NCI-H2196 treated with DMSO at 0.1 percent for 48 hours (cell line): Measurements from ENCODE around the gene RGL1.
"Not testable (repeated sequence)": the region's sequence is repeated elsewhere in the genome, so short reads cannot be mapped to it uniquely, and the experiment has no call there.

Experiments
- DNase-seq: peaks from one replicate; lab custom pipeline; 2025; ENCODE audit not compliant: unreplicated experiment; lab: John Stamatoyannopoulos, UW

RGL1 gene

DNA sequence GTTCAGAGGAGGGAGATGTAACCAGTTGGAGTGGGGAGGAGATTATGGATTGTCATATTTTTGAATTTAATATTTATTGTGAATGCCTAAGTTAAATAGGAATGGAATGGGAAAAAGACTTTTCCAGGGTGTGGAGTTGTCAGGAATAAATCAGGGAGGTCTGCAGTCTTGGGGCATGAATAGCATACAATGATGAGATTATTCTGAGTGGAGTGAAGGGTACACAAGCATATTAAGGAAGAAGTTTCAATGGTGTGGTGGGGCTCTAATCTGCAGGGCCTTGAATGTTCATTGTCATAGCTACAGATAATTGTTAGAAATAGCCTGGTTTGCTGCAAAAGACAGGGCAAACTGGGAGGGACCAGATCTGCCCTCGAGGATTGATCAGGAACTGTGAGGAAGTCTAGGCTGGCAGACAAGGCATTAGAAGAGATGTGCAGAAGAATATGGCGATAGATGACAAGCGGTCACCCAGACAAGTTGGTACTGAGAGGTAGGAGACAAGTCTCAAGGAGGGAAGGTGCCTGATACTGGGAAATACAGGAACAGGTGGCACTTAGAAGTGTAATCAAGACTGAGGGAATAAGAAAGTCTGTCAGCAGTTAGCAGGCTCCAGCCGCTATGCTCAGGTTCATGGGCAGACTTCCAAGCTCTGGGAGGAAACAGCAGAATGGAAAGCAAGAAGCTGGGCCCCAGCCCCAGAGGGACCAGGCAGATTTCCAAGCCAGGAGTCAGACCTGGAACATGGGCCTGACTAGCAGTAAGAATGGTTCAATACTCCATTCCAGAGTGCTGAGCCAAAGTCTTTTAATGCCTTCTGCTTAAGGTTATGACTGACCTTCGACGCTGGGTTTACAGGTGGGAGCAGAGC, 20.9 kb upstream of the RGL1 start:
- no peak for DNase-seq

- not testable (repeated sequence) for DNase-seq
Measured at GRCh38 chr1:183785921-183786320, 19.0 kb upstream of the RGL1 start.

DNA sequence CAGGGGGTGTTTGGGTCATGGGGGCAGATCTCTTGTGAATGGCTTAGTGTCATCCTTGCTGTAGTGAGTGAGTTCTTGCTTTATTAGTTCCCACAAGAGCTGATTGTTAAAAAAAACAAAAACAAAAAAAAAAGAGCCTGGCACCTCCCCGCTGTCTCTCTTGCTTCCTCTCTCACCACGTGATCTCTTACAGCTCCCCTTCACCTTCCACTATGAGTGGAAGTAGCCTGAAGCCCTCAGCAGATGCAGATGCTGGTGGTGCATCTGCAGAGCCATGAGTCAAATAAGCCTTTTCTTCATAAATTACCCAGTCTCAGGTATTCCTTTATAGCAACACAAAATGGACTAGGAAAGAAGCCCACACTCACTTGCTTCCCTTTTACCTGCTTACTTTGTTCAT, 17.2 kb upstream of the RGL1 start:
- no peak for DNase-seq

DNA sequence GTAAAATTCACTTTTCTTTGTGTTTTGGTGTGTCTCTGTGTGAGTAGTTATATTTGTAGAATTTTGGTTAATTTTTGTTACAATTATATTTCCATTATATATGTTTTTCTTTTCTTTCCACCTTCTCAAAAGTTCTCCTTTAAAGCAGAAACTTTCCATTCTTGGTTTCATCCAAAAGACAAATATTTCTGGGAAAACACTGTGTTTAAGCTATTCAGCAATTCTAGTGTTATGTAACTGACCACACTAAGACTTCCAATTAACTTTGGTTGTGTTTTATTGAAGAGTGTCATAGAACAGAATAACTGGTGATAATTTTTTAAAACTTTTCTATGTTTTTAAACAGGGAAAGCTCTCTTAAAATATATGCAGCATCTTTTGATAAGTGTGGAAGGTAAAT, 13.6 kb upstream of the RGL1 start:
- DNase-seq: no peak

DNA sequence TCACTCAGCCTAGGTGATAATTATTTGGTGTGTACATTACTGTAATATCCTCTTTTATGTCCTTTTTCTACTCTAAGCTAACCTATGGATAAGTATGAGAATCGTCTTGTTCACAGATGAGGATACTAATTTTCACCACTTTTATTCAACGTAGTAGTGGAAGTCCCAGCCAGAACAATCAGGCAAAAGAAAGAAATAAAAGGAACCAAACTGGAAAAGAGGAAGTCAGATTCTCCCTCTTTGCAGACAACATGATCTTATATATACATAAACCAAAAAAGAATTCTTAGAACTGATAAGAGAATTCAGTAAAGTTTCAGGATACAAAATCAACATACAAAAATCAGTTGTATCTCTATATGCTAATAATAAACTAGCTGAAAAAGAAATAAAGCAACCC, 12.6 kb upstream of the RGL1 start:
- DNase-seq: no peak

DNA sequence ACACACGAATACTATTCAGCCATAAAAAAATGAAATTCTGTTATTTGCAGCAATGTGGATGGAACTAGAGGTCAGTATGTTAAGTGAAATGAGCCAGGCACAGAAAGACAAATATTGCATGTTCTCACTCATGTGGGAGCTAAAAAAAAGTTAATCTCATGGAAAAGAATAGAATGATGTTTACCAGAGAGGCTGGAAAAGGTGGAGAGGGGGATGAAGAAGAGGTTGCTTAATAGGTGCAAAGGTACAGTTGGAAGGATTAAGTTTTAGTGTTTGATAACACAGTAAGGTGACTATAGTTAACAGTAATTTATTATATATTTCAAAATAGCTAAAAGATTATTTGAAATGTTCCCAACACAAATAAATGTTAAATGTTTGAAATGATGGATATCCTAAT, 10.8 kb upstream of the RGL1 start:
- DNase-seq: no peak

DNA sequence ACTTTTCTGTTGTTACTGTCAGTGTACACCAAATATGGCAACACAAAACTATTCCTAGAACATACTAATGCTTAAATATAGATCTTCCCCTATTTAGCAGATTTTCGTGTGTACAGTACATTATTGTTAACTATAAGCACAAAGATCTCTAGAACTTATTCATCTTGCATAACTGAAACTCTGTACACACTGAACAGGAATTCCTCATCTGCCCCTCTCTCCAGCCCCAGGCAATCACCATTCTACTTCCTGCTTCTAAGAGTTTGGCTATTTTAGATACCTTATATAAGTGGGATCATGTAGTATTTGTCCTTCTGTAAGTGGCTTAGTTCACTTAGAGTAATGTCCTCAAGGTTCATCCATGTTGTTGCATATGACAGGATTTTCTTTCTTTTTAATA, 4.5 kb upstream of the RGL1 start:
- no peak for DNase-seq

GRCh38 chr1:183801649-183802048, 3.3 kb upstream of the RGL1 start:
- no peak for DNase-seq

DNA sequence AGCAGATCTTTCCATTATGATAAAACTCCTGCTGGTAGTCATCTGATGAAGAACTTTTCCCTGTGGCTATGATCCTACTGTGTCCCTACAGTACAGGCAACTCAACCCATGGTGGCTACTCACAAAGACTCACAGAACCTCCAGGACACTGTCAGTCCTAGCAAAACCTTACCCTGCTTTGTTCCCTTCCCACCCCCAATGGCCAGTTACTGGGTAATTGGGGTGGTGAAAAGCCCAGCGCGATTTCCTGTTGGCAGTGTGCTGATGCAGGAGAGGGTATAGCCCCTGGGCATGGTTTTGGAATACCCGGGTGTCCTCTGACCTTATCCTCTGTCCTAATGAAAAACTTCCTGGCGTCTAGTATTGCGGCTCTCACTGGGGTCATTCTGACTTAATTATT, 533 bp upstream of the RGL1 start:
- DNase-seq: no peak

GRCh38 chr1:183806125-183806524, 1.2 kb downstream of the RGL1 start:
- DNase-seq: no peak

GRCh38 chr1:183806675-183807074, 1.8 kb downstream of the RGL1 start:
- no peak for DNase-seq

DNA sequence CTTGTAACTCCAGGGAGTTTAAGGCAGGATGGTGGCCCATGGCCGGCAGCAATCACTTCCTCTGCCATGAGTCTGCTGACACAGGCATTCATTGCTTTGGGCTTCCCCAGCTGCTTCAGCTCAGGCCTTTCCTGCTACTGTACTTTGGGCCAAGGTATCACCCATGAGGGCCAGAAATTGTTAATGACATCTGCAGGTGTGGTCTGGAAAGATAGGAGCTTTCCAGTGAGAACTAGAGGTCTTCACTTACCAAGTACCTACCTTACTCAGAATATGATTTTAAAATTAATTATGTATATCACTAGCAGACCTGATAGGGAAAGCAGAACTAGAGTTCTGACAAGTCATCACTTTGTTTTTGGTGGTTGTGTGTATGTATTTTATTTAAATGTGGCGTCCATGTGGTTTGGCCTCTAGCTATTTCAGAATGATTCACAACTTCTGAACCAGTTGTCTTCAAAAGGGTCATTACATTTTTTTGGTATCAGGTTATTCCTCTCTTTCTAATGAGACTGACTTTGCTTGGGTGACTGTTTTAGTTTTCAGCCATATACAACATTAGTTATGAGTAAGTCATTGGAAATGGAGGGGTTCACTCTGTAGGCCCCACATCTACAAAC, 2.7 kb downstream of the RGL1 start:
- no peak for DNase-seq

GRCh38 chr1:183808296-183809027, 3.5 kb downstream of the RGL1 start:
- DNase-seq: no peak

DNA sequence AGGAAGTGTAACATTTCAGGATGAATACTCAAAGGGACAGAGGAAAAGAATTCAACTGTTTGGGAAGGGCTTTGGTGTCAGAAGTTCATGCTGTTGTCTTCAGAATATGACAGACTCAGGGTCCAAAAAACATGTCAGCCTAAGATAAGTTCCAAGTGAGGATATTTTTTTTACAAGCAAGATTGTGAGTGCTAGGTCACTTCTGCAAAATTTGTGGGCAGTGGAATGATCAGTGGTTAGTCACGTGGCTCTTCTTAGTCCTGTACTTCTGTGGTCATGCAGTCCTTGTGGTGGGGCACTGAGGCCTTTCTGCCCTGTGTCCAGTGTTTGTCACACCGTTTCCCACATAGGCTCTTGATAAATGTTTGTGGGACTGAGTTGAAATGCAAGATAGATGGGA, 5.2 kb downstream of the RGL1 start:
- DNase-seq: no peak

- no peak for DNase-seq
Measured at GRCh38 chr1:183810756-183811544, 6.0 kb downstream of the RGL1 start.

- no peak for DNase-seq
Measured at GRCh38 chr1:183812128-183812527, 7.2 kb downstream of the RGL1 start.

DNA sequence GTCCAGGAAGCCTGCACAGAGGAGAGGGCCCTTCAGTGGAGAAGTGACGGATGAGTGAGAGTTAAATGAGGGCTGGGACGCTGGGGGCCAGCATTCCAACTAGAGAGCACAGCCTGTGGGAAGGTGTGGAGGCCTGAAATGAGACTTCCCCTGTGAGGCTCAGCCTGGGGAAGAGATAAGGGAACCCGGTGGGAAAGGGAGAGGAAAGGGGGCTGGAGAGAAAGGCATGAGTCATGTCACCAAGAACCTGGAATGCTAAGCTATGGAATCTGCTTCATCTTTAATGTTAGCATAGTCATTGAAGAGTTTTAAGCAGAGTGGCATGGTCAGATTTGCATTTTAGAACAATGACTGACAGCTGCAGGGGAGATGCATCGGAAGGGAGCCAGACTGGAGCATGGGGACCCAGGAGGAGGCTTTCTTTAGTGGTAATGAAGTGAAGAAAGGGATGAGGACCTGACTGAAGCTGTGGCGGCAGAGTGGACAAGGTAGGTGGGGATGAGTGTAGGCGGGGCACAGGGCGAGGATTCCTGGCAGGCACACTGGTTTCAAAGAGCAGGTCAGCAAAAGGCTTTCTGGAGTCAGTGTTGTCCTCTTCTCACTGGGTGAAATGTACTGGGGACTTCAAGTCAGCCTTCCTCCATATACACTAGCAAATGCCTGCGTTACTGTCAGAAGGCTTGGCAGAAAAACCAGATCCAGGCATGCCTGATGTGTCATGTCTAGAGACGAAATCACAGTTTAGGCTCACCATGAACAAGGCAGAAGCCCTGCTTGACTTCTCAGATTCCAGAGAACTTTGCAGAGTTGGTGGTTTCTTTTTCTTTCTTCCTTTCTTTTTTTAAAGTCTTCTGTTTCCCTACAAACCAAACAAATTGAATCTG, 8.0 kb downstream of the RGL1 start:
- DNase-seq: no peak

DNA sequence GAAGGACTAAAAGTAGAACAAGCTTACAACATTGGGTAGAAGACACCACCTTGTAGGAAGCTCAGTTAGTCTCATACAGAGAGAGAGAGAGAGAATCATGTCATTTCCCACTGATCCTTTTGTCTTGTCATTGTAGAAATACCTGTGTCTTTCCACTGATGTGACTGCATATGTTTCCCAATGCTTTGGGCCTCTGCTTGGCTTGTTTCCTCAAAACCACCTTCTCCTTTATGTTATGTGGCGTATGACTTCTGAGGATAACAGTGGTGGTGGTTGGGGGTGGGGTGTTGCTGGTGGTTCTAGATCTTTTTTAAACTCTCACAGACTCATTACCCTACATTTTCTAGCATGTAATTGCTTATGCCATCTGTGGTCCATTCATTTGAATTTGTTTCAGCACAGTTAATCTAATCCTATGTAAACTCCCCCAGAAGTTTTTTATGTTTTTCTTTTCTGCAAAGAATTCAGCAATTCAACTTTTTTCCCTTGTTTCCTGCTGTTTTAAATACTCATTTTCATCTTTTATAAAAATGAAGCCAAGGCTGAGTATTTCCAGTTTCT, 9.3 kb downstream of the RGL1 start:
- DNase-seq: no peak

DNA sequence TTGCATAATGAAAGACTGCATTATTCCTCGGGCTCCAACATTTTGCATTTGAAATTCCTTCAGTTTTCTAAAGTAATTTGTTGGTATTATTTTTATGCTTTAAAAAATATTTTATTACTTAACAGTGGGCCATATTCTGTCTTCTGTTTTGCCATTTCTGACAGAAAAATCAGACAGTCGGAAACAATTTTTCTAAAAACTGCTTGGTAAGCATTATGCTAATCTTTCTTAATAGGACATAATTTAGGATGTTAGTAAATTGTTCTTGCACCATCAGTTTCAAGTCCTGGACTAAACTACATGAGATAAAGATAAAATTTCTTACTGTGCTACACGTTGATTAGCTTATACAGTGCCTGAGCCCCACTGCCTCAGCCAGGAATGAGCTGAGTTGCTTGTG, 11.2 kb downstream of the RGL1 start:
- no peak for DNase-seq
